Measurements from ENCODE around the gene PEX7.
"Not testable (repeated sequence)": the region's sequence is repeated elsewhere in the genome, so short reads cannot be mapped to it uniquely, and the experiment has no call there.

The PEX7 gene

DNA sequence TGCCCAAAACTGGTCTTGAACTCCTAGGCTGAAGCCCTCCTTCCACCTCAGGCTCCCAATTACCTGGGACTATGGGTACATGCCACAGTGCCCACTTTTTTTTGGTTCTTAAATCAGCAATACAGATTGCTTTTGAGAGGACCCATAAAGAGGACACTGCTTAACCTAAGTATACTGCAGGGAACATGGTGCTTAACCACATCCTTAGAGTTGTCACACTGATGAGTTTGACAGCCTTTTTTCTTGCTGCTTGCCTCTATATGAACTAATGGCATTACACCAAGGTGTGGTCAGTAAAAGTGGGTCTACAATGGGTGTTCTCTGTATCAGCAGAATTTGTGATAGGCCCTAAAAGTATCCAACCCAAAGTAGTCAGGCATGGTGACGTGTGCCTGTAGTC, 92.6 kb downstream of the PEX7 start:
- no peak for DNase-seq

DNA sequence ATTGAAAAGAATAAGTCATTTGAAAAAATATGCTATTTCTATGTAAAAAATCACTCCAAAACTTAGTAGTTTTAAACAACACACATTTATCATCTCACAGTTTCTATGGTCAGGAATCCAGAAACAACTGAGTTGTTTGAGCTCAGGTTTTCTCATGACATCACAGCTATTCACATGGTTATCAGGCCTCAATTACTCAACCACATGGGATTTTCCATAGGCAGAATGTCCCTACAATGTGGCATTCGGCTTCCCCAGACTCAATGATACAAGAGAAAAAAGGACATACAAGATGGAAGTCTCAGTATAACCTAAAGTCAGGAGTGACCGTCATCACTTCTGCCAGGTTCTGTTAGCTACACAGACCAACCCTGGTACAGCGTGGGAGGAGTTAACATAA, 96.3 kb downstream of the PEX7 start:
- no peak for DNase-seq

DNA sequence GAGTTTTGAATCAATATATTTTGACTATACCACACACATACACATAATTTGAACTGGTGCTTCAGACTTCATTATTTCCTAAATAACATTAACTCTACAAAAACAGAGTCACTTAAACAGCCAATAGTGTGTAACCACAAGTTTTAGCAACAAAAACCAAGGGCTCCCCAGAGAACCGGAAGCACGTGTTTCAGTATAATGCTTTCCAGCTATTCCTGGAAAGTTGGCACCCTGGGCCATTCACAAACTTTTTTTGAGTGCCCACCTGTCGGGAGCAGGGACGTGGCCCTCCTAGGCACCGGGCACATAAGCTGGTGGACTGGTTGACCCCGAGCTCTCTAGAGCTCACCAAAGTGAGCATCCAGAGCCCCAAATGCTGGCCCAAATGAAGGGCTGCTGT, 97.8 kb downstream of the PEX7 start:
- no peak for DNase-seq

DNA sequence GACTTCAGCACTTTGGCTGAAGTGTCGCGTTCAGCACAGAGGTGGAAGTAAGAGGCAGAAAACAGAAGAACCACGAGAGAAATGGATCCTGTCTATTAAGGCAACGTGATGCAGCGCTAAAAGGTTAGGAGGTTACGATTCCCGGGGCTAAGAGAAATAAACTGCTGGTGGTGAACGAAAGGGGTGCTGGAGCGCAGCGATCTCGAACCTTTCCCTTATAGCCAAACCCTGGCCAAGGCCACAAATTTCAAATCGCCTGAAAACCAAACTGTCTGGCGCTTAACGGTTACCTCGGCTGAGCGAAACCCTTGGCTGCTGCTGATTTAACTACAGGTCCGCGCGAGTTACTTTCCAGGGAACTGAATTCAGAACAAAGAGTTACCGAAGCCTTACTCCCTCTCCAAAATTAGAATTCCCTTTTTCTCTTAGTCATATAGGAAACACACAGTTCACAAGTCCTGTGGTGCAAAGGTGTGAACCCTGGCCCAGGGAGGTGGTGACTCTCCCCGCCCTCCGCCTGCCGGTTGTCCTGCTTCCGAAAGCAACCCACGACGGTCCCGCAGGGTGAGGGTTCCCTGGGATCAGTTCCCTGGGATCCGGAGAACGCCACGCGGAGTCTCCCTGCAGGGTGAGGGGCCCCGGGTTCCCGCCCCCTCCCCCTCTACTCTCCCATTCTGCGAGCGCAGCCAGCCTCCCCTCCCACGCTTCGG, 98.4 kb downstream of the PEX7 start:
- DNase-seq: no peak

DNA sequence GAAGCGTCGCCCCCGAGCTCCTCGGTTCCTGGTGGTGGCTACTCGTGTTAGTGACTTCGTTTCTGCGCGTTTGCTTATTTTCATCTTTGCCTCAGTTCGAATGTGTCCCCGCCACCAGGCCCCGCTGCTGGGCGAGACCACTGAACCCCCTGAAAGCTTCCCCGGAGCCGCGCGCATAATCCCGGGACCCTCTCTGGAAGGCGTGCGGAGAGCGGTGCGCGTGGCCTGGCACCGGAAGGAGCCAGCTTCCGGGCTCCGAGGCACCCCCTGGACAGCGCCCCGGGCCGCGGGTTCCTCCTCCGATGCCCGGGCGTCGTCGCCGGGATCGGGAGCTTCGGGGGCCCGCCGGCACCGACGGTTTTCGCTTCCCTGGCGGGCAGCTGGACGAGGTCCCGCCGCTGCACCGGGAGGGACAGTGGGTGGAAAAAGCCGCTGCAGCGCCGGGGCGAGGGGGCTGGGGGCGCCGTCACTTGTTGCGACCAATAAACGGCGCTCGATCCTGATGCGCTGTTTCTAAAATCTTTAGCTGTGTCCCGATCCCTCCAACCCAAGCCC, 99.1 kb downstream of the PEX7 start:
- no peak for DNase-seq

DNA sequence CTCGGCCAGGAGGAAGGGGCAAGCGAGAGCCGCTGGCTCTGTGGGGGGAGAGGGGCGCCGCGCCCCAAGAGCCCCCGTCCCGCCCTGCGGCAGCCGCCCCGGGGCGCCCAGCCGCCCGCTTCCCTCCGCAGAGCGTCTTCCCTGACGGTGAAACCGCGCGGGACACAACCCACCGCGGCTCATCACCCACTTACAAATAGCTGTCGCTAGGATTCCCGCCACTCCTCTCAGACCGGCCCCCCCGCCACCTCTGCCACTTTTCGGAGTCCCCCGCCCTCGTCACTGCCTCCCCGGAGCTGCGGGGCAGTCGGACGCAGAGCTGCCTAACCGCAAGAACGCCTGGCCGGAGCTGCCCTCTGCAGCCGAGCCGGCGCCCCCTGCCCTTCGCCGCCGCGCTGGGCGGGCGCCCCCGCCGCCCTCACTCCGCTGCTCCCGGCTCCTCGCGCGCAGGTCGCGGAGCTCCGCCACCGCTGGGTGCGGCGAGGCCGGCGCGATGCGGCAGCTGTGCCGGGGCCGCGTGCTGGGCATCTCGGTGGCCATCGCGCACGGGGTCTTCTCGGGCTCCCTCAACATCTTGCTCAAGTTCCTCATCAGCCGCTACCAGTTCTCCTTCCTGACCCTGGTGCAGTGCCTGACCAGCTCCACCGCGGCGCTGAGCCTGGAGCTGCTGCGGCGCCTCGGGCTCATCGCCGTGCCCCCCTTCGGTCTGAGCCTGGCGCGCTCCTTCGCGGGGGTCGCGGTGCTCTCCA, 99.7 kb downstream of the PEX7 start, which contains the start of gene SLC35D3:
TSS of gene SLC35D3 (plus strand) at position 366 of the 749 bp plus-strand sequence. CDS start at position 494, 128 bp downstream.
- no peak for DNase-seq

DNA sequence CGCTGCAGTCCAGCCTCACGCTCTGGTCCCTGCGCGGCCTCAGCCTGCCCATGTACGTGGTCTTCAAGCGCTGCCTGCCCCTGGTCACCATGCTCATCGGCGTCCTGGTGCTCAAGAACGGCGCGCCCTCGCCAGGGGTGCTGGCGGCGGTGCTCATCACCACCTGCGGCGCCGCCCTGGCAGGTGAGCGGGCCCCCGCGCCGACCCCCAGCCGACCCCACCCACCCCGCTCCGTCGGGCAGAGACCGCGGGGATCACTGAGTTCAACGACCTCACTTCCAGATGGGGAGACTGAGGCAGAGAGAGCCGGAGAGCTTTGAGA, 100.3 kb downstream of the PEX7 start:
- DNase-seq: no peak

DNA sequence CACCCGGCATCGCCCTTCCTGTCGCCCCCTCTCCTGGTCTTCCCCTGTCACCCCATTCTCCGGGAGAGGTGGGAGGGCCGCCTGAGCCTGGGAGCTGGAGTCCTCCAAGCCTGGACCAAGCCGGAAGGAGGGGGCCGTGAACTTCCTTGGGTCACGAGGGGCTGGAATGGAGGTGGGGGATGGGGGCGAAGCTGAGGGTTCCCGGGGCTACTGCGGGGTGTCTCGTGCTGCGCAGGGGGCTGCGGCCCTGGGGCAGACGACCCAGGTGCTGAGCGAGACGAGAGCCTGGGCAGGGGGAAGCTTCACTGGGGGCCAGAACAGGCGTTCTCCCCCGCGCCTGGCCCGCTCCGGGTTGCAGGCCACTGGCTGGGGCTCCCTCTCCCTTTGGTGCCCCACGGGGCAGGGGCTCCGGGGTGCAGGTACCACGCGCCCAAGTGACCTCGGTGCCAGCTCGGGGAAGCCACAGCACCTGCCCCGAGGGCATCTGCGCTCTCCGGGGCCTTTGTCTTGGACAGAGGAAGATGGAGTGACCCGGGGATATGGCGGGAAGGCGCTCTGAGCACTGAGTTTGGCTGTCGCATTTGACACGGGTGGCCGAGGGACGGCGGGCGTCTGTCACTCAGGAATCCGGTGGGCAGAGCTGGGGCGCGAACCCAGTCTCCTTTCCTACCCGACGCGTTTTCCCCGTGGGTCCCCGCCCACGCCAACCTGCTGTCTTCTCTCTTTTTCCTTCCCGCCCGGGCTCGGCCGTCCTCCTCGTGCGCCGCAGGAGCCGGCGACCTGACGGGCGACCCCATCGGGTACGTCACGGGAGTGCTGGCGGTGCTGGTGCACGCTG, 100.9 kb downstream of the PEX7 start:
- DNase-seq: no peak

DNA sequence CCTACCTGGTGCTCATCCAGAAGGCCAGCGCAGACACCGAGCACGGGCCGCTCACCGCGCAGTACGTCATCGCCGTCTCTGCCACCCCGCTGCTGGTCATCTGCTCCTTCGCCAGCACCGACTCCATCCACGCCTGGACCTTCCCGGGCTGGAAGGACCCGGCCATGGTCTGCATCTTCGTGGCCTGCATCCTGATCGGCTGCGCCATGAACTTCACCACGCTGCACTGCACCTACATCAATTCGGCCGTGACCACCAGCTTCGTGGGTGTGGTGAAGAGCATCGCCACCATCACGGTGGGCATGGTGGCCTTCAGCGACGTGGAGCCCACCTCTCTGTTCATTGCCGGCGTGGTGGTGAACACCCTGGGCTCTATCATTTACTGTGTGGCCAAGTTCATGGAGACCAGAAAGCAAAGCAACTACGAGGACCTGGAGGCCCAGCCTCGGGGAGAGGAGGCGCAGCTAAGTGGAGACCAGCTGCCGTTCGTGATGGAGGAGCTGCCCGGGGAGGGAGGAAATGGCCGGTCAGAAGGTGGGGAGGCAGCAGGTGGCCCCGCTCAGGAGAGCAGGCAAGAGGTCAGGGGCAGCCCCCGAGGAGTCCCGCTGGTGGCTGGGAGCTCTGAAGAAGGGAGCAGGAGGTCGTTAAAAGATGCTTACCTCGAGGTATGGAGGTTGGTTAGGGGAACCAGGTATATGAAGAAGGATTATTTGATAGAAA, 101.7 kb downstream of the PEX7 start:
- DNase-seq: no peak

DNA sequence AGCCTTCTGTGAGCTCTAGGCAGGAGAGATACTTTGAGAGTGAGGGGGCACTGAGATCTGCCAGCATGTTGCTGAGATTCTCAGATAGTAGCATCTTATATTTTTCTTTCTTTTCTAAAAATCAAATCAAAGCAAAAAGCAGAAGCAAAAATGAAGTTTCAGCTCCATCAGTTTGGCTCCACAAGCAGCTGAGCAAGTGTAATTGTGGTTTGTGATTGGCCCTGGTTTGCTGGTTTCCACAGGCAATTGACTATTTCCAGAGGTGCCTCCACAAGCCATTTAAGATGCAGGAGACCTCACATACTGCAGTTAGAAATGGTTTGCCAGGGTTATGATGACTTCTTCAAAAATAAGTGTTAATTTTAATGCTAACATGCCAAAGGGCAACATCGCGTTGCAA, 104.0 kb downstream of the PEX7 start:
- no peak for DNase-seq

DNA sequence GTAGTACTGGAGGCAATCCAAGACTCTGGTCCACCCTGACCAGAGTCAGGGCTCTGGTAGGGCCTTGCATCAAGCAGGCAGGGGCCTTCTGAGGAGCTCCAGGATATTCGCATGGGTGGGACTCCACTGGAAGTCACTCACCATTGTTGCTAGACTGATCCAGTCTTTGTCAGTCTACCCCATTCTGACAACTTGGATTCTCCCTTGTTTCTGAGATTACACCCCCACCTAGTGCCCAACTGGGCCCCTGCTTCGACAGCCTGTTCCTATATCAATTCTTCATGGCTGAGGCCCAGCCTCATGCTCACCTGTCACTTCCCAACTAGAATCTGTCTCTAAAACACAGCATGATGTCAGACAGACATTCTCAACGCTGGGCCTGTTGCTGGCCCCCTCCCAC, 104.9 kb downstream of the PEX7 start:
- no peak for DNase-seq

DNA sequence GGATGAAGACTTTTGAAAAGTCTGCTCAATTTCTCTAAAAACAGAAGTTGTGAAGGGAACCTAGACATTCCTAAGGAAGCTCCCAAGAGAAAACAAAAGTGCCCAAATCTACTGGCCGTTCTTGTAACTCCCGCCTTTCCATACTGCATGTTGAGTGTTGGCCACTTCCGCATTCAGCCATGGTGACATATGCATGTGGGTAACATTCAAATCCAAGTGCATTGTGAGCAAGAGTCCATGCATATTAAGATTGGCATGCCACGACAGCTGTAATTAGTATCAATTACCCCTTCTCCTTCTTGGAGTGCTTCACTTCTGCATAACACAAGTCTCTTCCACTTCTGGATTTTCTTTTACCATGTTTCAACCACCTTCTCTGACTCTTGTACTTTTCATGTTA, 108.1 kb downstream of the PEX7 start:
- DNase-seq: no peak

DNA sequence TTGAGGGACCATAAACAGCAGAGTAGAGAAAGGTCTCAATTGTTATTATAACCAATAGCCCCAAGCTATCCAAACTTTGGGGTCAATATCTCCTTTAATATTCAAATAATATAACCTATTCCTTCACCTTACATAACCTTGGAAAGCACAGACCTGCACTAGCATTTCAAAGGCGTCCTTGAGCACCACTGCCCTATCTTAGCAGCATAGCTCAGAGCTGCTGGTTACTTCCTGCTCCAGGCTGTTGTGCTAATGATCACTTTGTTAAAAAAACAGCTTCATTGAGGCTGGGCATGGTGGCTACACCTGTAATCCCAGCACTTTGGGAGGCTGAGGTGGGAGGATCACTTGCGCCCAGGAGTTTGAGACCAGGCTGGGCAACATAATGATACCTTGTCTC, 110.2 kb downstream of the PEX7 start:
- DNase-seq: no peak

DNA sequence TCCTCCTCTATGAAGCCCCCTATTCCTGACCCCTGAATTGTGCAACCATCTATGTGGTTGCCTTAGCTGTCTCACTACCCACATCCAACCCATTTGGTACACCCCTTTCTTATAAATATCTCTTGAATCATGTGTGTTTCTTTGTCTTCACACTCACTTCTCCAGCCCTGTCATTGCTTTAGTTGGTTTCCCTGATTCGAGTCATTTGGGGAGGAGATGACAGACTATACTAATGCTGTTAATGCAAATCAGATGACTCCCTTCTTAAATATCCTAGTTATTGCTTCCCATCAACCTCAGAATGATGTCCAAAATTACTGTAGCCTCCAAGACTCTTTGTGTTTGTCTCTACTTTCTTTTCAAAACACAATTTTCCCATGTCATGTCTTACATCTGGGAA, 122.7 kb downstream of the PEX7 start:
- DNase-seq: no peak

DNA sequence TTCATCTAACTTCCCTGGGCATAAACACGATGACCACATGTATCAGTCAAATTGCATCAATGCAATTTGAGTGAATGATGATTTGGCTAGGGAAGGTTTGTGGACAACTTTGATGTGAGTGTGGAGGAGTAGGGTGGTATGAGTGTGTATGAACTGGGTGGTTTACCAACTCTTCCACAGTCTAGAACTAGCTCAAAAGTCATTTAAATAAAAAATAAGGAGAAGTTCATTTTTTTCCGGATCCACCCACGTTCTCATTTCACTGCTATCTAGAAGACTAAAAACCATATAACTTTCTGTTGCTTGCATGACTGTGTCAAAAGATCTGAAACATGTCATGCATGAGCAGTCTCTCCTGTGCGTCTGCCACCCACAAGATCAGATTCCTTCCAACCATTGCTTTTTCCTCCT, 123.3 kb downstream of the PEX7 start:
- DNase-seq: no peak

DNA sequence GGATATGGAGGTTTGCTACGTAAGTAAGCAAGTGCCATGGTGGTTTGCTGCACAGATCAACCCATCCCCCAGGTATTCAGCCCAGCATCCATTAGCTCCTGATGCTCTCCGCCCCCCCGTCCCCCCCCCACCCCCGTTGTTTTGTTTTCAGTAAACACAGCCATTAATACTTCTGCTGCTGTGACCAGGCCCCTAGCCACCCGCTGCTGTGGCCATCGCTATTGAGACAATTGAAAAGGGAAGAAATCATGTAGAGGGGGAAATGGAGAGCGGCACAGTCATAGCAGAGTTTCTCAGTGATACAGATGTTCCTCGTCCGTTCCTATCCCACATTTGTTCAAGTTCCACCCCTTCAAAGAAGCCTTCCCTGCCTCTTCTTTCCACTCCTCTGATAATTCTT, 124.6 kb downstream of the PEX7 start:
- DNase-seq: no peak

DNA sequence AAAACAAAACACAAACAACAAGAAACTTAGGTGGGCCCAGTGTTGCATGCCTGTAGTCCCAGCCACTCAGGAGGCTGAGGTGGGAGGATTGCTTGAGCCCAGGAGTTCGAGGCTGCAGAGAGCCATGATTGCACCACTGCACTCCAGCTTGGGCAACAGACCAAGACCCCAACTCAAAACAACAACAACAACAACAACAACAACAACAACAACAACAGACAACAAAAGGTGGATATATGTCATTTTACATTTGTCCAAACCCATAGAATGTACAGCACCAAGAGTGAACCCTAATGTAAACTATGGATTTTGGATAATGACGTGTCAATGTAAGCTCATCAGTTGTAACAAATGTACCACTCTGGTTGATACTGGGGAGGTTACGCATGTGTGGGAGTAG, 127.6 kb downstream of the PEX7 start:
- not testable (repeated sequence) for DNase-seq

DNA sequence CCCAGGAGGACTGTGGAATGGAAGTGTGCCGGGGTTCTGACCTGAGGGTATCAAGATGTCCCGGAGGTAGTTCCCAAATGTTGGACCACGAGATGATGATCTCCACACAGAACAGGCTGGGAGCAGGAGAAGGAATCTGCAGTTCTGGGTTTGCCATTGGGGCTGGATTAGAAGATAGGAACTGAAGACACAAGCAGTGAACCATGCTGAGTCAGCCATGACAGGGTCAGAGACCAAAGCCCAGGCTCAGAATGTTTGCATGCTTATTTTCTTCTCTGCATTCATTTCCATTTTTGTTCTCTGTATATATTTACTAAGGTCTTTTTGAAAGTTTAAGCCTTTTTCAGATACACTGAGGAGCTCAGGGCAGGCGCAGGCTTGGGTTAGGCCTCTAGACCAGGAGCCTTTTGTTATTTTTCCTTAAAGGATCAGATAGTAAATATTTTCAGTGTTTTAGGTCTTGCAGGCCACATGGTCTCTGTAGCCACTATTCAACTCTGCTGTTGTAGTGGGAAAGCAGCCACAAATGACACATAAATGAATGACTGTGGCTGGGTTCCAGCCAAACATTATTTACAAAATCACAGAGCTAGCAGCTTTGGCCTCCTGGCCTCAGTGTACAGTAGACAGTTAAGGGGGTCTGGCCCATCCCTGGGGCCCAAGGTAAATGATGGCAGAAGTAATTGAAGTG, 128.2 kb downstream of the PEX7 start:
- DNase-seq: no peak

DNA sequence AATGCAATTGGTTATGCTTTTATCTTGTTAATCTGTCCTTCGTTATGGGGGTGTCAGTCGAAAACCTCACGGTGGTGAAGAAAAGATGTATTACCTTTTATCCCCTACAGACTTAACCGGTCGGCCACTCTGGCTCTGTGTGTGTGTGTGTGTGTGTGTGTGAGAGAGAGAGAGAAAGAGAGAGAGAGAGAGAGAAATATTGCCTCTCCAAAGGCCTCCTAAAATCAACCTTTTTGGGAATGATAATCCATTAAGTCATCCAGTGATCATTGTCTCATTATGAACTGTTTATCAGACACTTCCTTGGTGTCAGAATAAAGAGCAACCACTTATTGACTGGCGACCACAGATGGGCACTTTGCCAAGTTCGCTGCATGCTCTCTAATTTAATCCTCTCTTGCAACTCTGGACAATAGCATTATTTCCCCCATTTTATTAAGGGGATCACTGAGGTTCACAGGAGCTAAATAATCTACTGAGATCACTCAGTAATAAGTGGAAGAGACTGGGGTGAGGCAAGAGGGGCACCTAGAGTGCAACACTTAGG, 130.4 kb downstream of the PEX7 start:
- no peak for DNase-seq

DNA sequence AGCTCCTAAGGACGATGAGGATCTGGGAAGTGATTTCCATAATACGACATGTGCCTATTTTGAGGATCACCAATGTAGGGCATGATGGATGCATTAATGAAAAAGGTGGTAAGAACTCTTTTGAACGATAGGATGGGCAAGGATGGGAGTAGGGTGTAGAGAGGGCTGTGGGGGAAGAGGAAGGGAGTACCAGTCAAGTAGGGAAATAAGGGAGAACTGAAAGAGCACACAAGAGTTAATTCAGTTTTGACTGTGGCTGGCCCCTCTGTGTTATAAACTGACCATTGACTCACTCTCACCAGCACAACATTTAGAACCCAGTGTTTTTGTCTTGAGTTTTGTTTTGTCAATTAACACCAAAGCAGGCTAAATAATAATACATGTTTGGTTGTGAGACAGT, 132.7 kb downstream of the PEX7 start:
- DNase-seq: no peak

DNA sequence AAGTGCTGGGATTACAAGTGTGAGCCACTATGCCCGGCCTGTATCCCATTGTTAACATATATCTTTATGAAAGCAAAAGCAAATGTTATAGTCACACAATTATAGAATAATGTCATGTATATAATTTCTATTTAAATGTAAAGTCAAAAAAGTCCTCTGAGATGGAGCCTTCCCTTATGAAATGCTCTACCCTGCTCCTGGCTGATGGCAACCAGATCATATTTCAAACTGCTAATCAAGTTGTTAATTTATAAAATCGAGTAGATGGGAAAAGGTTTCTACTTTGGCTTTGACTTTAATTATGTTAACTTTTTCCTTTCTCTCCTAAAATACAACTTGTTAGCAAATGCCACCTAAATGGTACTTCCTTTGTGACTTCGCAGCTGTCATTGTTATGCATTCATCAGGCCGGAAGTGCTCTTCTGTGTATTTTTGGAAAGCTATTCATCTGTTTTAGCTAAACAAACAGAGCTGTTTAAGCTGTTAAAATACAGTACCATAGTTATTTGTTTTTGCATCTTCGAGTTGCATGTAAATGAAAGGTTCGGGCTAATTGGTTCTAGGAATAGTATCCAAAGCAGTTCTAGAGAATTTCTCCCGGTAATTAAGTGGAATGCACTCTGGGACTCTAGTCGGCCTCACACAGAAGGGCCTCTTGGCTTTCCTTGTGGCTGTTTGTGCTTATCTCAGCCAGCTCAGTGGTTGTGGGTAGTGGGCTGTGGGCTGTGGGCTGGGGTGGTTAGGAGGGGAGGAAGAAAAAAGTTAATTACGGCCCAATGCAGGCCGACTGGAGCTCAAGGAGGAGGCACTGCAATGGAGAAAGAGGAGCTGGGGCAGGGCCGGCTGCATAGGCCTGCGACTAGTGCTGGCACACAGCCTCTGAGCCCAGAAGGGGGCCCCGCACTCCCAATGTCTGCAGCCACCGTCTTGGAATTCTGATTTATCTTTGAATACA, 134.5 kb downstream of the PEX7 start:
- DNase-seq: no peak
